Astrocyte of the cerebellum (primary cell): ENCODE measurements around the gene ZDHHC14.

Experiments used
- DNase-seq: peaks from one replicate; pipeline ENCODE4 v3.0.0-alpha.2; 2011; ENCODE audit warnings: low read depth
- H3K4me3 ChIP-seq: 2 replicates; pipeline ENCODE4 v1.5.1; 2011; ENCODE audit warnings: mild to moderate bottlenecking, low read depth, low read length, moderate library complexity
- in situ Hi-C: cut with HindIII; loops from 2 replicates; pipeline ENCODE4 v1.10.0; 2017; ENCODE audit warnings: low sequenced_read_pairs
- TF ChIP-seq, protein P1 (sequence below): IDR thresholded peaks from 2 replicates; pipeline ENCODE4 v1.5.1; 2012; ENCODE audit warnings: low read length, low read depth, moderate library complexity, mild to moderate bottlenecking; ENCODE audit errors: missing control alignments

ZDHHC14 gene

DNA sequence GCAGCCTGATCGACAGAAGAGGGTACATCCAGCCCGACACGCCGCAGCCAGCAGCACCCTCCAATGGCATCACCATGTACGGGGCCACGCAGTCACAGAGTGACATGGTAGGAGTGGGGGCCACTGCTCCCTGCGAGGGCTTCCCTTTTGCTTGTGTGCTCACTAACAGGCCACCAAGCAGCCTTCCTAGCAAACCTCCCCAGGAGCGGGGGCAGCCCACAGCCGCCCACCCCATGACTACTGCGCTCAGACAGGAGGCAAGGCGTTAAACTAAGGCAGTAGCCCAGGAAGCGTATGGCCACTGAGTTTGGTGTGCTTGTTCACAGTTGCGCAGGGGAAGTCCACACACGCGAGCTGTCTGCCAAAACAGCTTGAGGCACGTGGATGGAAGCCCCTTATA lies 272.5 kb downstream of the ZDHHC14 start:
- DNase-seq: no peak
- TF ChIP-seq, protein P1, sequence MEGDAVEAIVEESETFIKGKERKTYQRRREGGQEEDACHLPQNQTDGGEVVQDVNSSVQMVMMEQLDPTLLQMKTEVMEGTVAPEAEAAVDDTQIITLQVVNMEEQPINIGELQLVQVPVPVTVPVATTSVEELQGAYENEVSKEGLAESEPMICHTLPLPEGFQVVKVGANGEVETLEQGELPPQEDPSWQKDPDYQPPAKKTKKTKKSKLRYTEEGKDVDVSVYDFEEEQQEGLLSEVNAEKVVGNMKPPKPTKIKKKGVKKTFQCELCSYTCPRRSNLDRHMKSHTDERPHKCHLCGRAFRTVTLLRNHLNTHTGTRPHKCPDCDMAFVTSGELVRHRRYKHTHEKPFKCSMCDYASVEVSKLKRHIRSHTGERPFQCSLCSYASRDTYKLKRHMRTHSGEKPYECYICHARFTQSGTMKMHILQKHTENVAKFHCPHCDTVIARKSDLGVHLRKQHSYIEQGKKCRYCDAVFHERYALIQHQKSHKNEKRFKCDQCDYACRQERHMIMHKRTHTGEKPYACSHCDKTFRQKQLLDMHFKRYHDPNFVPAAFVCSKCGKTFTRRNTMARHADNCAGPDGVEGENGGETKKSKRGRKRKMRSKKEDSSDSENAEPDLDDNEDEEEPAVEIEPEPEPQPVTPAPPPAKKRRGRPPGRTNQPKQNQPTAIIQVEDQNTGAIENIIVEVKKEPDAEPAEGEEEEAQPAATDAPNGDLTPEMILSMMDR: no peak
- in situ Hi-C loops: no loop called here
- H3K4me3 ChIP-seq: no peak overlapping the region

DNA sequence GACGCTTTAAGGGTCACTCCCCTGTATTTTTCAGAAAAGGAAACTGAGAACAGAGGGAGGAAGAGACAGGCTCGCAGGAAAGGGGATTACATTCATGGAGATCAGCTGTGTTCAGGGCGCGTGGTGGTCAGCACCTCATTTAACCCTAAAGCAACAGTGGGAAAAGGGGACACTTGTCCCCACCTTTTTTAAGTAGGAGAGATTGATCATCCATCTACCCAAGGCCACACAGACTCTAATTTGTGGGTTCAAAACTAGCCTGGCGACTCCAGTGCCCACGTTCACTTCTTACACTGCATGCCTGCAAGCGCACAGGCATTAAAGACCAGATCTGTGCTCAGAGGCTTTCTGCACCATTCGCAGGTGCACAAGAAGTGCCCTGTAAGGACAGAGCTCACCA lies 274.1 kb downstream of the ZDHHC14 start:
- no peak overlapping the region for H3K4me3 ChIP-seq
- in situ Hi-C loops: no loop called here
- DNase-seq: no peak
- TF ChIP-seq, protein P1: no peak

DNA sequence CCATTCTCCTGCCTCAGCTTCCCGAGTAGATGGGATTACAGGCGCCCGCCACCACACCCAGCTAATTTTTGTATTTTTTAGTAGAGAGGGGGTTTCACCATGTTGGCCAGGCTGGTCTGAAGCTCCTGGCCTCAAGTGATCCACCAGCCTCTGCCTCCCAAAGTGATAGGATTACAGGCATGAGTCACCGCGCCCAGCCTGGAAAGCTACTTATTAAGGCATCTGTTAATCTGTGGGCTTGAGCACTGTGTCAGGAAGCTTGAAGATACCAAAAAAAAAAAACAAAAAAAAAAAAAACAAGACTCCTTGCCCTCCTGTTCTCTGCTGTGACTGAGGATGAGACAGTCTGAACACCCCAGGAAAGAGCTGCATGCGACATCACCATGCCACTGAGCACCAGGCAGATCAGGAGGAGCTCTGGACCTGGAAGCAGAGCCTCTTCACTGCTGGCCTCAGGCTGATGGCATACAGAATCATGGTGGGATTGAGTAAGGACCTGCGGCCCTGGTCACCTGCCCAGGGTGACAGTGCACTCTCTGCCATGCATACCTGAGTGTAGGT lies 275.5 kb downstream of the ZDHHC14 start:
- H3K4me3 ChIP-seq: no peak overlapping the region
- DNase-seq: no peak
- TF ChIP-seq, protein P1: no peak
- in situ Hi-C loops: no loop called here

DNA sequence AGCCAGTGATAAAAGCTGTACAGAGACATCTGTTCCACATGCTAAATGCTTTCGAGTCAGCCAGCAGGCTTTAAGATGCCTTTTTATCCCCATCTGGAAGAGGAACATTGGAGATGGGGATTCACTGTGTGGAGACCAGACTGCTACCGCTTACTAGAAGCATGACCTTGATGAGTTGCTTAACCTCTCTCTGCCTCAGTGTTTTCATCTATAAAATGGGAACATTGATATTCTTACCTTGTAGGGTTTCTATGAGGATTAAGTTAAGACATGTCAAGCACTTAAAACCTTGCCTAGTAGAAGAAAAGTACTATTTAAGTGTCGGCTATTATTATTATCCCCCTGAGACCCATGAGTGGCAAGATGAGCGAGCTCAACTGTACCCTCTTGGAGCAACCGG lies 276.8 kb downstream of the ZDHHC14 start:
- no peak for DNase-seq
- in situ Hi-C loops: no loop called here
- H3K4me3 ChIP-seq: no peak overlapping the region
- TF ChIP-seq, protein P1: no peak

DNA sequence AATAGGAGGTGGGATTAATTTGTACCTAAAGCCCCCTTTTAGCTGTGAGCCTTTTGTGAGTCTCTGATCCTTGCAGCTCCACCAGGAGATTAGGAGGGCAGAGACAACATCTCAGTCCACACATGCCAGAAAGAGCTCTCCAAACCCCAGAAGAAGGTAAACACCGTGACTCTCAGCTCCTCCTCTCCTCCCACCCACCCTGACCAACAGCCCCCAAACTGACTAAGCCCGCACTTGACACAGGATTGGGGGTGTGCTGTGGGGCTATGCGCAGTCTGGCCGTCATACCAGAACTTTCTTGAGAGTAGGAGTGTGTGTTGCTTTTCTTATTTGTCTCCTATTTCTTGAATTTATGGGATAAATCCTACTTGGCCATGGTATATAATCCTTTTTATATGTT lies 277.3 kb downstream of the ZDHHC14 start:
- TF ChIP-seq, protein P1: no peak
- no peak for DNase-seq
- in situ Hi-C loops: no loop called here
- no peak overlapping the region for H3K4me3 ChIP-seq

DNA sequence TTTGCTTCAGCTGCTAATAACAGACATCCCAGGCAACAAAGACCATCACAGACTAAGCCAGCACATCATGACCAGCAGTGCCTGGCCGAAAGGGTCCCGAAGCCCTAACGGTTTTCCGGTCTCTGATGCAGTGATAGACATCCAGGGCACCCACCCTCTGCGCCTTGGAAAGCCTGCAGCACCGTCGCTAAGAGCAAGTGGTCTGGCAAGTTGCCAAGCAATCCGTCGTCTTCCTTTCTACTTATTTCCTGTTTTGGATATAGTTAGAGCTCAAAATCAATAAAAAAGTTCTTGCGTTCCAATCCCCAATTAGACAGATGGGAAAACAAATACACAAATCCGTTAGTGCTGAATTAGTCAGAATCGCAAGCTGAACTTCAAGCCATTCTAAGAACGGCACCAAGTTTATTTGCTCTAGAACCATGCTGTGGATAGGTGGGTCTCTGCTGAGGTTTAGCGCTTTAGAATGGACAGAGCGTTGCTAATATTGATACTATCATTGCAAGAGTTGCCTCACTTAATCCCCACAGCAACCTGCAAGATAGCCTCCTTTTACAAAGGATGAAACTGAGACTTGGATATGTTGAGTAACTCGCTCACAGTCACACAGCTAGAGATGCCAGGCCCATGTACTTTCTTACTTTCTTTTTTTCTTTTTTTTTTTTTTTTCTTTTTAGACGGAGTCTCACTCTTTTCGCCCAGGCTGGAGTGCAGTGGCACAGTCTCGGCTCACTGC lies 278.7 kb downstream of the ZDHHC14 start:
- in situ Hi-C loops: loop anchor here (5.0 kb wide), 1 partner anchor 337 kb away; the partner anchor contains the start of gene TMEM242
- TF ChIP-seq, protein P1: no peak

More for the DNA sequence above, 278.7 kb downstream of the ZDHHC14 start:
- no peak for DNase-seq
- H3K4me3 ChIP-seq: no peak overlapping the region
